Eye (tissue), 1 donor: ENCODE results near the gene CCDC102B.
"Not testable (repeated sequence)": the region's sequence is repeated elsewhere in the genome, so short reads cannot be mapped to it uniquely, and the experiment has no call there.

Experiments used
- DNase-seq: peaks from one replicate; pipeline ENCODE4 v3.0.0-alpha.2; 2015

Gene CCDC102B

GRCh38 chr18:68915061-68915460, 117.2 kb downstream of the CCDC102B start:
- no peak for DNase-seq

- no peak for DNase-seq
Measured at GRCh38 chr18:68916734-68917133, 118.9 kb downstream of the CCDC102B start.

GRCh38 chr18:68918216-68918615, 120.3 kb downstream of the CCDC102B start:
- no peak for DNase-seq

GRCh38 chr18:68919900-68920299, 122.0 kb downstream of the CCDC102B start:
- DNase-seq, result no peak

GRCh38 chr18:68922392-68922791, 124.5 kb downstream of the CCDC102B start:
- DNase-seq, result no peak

GRCh38 chr18:68925268-68925667, 127.4 kb downstream of the CCDC102B start:
- DNase-seq, result peak; percentile 13

- no peak for DNase-seq
Measured at GRCh38 chr18:68928762-68929675, 131.1 kb downstream of the CCDC102B start.

GRCh38 chr18:68935686-68936085, 137.8 kb downstream of the CCDC102B start:
- no peak for DNase-seq

GRCh38 chr18:68937029-68937599, 139.2 kb downstream of the CCDC102B start:
- peak; percentile 68 for DNase-seq

GRCh38 chr18:68940039-68940438, 142.2 kb downstream of the CCDC102B start:
- DNase-seq, result no peak

- DNase-seq, result no peak
Measured at GRCh38 chr18:68940754-68941153, 142.9 kb downstream of the CCDC102B start.

- no peak for DNase-seq
Measured at GRCh38 chr18:68942230-68942629, 144.3 kb downstream of the CCDC102B start.

- DNase-seq, result not testable (repeated sequence)
Measured at GRCh38 chr18:68943861-68944260, 146.0 kb downstream of the CCDC102B start.

- DNase-seq, result no peak
Measured at GRCh38 chr18:68944330-68944729, 146.4 kb downstream of the CCDC102B start.

- DNase-seq, result no peak
Measured at GRCh38 chr18:68944826-68945225, 146.9 kb downstream of the CCDC102B start.

GRCh38 chr18:68948622-68949021, 150.7 kb downstream of the CCDC102B start:
- no peak for DNase-seq

GRCh38 chr18:68954738-68955137, 156.9 kb downstream of the CCDC102B start:
- no peak for DNase-seq

GRCh38 chr18:68956650-68957049, 158.8 kb downstream of the CCDC102B start:
- DNase-seq, result no peak

GRCh38 chr18:68960355-68960754, 162.5 kb downstream of the CCDC102B start:
- DNase-seq, result no peak

- no peak for DNase-seq
Measured at GRCh38 chr18:68962623-68963022, 164.7 kb downstream of the CCDC102B start.

- DNase-seq, result no peak
Measured at GRCh38 chr18:68965817-68966216, 167.9 kb downstream of the CCDC102B start.

- DNase-seq, result no peak
Measured at GRCh38 chr18:68969027-68969426, 171.1 kb downstream of the CCDC102B start.

- DNase-seq, result no peak
Measured at GRCh38 chr18:68972176-68972575, 174.3 kb downstream of the CCDC102B start.

GRCh38 chr18:68979737-68980136, 181.9 kb downstream of the CCDC102B start:
- no peak for DNase-seq
